Activated B cell treated with CpG ODN at 0.5 μM for 24 hours (primary cell): Measurements from ENCODE around the gene ALKBH2. TPM values are rescaled to one million over a fixed set of nuclear protein-coding genes. Genes with fewer than 3 reads are reported as not detected.

Experiments used
- ATAC-seq: fragments of 200-7000 bp; cut with Tn5 transposase; one replicate; pipeline ENCODE4 v1.10.0; 2021; ENCODE audit warnings: low read depth, mild to moderate bottlenecking, moderate library complexity
- CTCF ChIA-PET: fragments of 350-600 bp; sonication (Branson Sonifier 250); formaldehyde crosslinking; loops from one replicate; lab custom pipeline; 2021; ENCODE audit warnings: antibody characterized with exemption; lab: Charles Lee
- POLR2A ChIA-PET: fragments of 350-600 bp; sonication (Branson Sonifier 250); formaldehyde crosslinking; loops from one replicate; lab custom pipeline; 2021; ENCODE audit warnings: antibody characterized with exemption; lab: Charles Lee
- DNase-seq: peaks from one replicate; pipeline ENCODE4 v3.0.0; 2022
- H3K27ac Mint-ChIP-seq: one replicate; pipeline ENCODE4 v1.8.0; 2020; ENCODE audit warnings: mixed read lengths
- H3K27me3 Mint-ChIP-seq: one replicate; pipeline ENCODE4 v1.8.0; 2021; ENCODE audit warnings: mixed read lengths
- H3K36me3 Mint-ChIP-seq: one replicate; pipeline ENCODE4 v1.8.0; 2021; ENCODE audit warnings: low read depth, mixed read lengths
- H3K4me1 Mint-ChIP-seq: one replicate; pipeline ENCODE4 v1.8.0; 2021; ENCODE audit warnings: mixed read lengths
- H3K4me3 Mint-ChIP-seq: one replicate; pipeline ENCODE4 v1.8.0; 2020; ENCODE audit warnings: mild to moderate bottlenecking, mixed read lengths
- H3K9me3 Mint-ChIP-seq: one replicate; pipeline ENCODE4 v1.8.0; 2020; ENCODE audit warnings: mixed read lengths
- CTCF ChIP-seq: fragments of 200-600 bp; IDR thresholded peaks from one replicate; pipeline ENCODE4 v1.8.0; 2022; ENCODE audit warnings: antibody characterized with exemption, mild to moderate bottlenecking
- intact Hi-C: fragments of 100-400 bp; cut with micrococcal nuclease; formaldehyde crosslinking; loops from one replicate; pipeline ENCODE4 v1.15.1; 2024
- total RNA-seq: library from RNA; stranded (reverse); gene quantifications from 2 replicates; pipeline ENCODE4 v1.2.3, GENCODE V29; 2022

The ALKBH2 gene
- total RNA-seq, 1 donor from 2014 or later: 21.3 TPM

- ChIA-PET POLR2A (interaction anchor here (1.2 to 1.5 kb wide), 2 partner anchors 14 to 45 kb away, joined by 4 to 5 read pairs; no protein-coding TSS in a partner anchor), CTCF (interaction anchor here (3.1 kb wide), 1 partner anchor 14 kb away, joined by 19 read pairs; no protein-coding TSS in a partner anchor)
- TF ChIP-seq CTCF: no peak
- intact Hi-C loops: loop anchor here (1.0 to 10.0 kb wide), 5 partner anchors 46 to 2003 kb away; partner anchors contain the start of genes CORO1C, CRY1, MMAB and MVK
- ATAC-seq (peak; percentile 19), DNase-seq (no peak)
- no peaks in the 10 kb centered on the region for H3K27me3 Mint-ChIP-seq
- H3K4me3 Mint-ChIP-seq: peak overlapping the region; percentile 84
- peaks cover 13% of the 10 kb centered on the region for H3K36me3 Mint-ChIP-seq
- H3K4me1 Mint-ChIP-seq: peaks cover 25% of the 10 kb centered on the region
- H3K27ac Mint-ChIP-seq: peak overlapping the region; percentile 41
- H3K9me3 Mint-ChIP-seq: no peaks in the 10 kb centered on the region
These were observed 4.9 kb upstream of the ALKBH2 start for GRCh38 chr12:109098183-109098604.

DNA sequence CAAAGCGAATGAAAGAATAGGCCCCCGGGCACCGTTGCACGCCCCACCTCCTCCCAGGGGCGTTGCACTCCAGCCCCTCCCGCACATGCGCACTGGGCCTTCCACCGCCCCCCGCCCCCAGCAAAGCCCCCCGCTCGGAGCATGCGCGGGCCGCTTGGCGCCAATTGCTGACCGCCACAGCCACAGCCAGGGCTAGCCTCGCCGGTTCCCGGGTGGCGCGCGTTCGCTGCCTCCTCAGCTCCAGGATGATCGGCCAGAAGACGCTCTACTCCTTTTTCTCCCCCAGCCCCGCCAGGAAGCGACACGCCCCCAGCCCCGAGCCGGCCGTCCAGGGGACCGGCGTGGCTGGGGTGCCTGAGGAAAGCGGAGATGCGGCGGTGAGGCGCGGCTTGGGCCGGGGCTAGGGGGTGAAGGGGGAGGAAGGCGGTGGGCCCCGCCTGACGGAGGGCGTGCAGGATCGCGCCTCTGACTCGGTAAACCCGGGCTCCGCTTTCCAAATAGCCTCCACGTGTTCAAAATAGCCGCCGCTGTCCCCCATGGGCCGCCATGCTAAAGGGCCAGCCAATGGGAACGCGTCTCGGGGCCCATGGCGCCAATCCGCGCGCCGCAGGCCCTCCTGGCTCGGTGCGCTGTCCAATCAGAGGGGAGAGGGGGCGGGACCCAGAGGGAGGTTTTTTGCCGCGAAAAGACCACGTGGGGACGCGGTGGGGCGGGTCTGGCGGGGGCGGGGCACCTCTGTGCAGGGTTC lies 4.3 kb upstream of the ALKBH2 start, which contains the start of gene UNG:
TSS of gene UNG (plus strand) at position 163 of the 748 bp plus-strand sequence. CDS start at position 246, 83 bp downstream.
- DNase-seq: peak; percentile 92
- Mint-ChIP-seq H3K4me3 (peak within 1 kb of the TSS; percentile 84), H3K9me3 (no peaks in the 10 kb centered on the region), H3K27me3 (no peaks in the 10 kb centered on the region), H3K27ac (peak within 1 kb of the TSS; percentile 41), H3K36me3 (peaks cover 15% of the 10 kb centered on the region), H3K4me1 (peaks cover 31% of the 10 kb centered on the region)
- ATAC-seq: peak; percentile 90
- ChIA-PET CTCF (interaction anchor here (3.1 kb wide), 1 partner anchor 15 kb away, joined by 19 read pairs; no protein-coding TSS in a partner anchor), POLR2A (interaction anchor here (1.5 kb wide), 1 partner anchor 44 kb away, joined by 5 read pairs; no protein-coding TSS in a partner anchor)
- TF ChIP-seq CTCF: no peak
- intact Hi-C loops: loop anchor here (1.0 to 10.0 kb wide), 6 partner anchors 45 to 2003 kb away; partner anchors contain the start of genes CORO1C, CRY1, ISCU and MMAB

GRCh38 chr12:109097140-109097434 lies 3.8 kb upstream of the ALKBH2 start:
- Mint-ChIP-seq H3K4me1 (peaks cover 36% of the 10 kb centered on the region), H3K36me3 (peaks cover 16% of the 10 kb centered on the region), H3K27ac (no peak overlapping the region), H3K27me3 (no peaks in the 10 kb centered on the region), H3K4me3 (peak overlapping the region; percentile 84), H3K9me3 (no peaks in the 10 kb centered on the region)
- TF ChIP-seq CTCF: no peak
- ATAC-seq (no peak), DNase-seq (no peak)
- POLR2A ChIA-PET: no interaction called here
- intact Hi-C loops: loop anchor here (1.0 to 10.0 kb wide), 3 partner anchors 535 to 2002 kb away; partner anchors contain the start of genes CRY1, ISCU and PWP1
- CTCF ChIA-PET: no interaction called here

- Mint-ChIP-seq H3K27me3 (no peaks in the 10 kb centered on the region), H3K9me3 (no peaks in the 10 kb centered on the region), H3K4me3 (peak overlapping the region; percentile 88), H3K27ac (peak overlapping the region; percentile 92), H3K36me3 (peaks cover 41% of the 10 kb centered on the region), H3K4me1 (peaks cover 30% of the 10 kb centered on the region)
- ChIA-PET POLR2A (interaction anchor here (0.7 to 2.7 kb wide), 3 partner anchors 40 to 570 kb away, joined by 3 to 9 read pairs (median 8); partner anchors contain the start of genes ISCU and USP30), CTCF (interaction anchor here (0.8 to 2.3 kb wide), 5 partner anchors 19 to 530 kb away, joined by 4 to 7 read pairs (median 5); partner anchors contain the start of gene ISCU)
- DNase-seq: no peak
- no peak for ATAC-seq
- no peak for TF ChIP-seq CTCF
- intact Hi-C loops: loop anchor here (1.0 to 10.0 kb wide), 14 partner anchors 40 to 1998 kb away; partner anchors contain the start of genes CRY1, FICD, PWP1 and USP30
These were observed 713 bp downstream of the ALKBH2 start for GRCh38 chr12:109092497-109093021.
